Panc1 (cell line): Measurements from ENCODE around the gene HOMER2. TPM values are rescaled to one million over a fixed set of nuclear protein-coding genes. Genes with fewer than 3 reads are reported as not detected.

Experiments used
- ATAC-seq: fragments of 200-7000 bp; cut with Tn5 transposase; 2 replicates; pipeline ENCODE4 v1.9.1; 2020; ENCODE audit warnings: mild to moderate bottlenecking, moderate library complexity
- BruUV-seq: library from RNA; stranded (reverse); fragments of 400-500 nt; replicated peaks from 2 replicates; lab custom pipeline; 2021; lab: Mats Ljungman, UMichigan
- CTCF ChIA-PET: fragments of 300-600 bp; sonication (Branson Sonifier 250); formaldehyde crosslinking; loops from one replicate; lab custom pipeline; 2022; ENCODE audit warnings: antibody characterized with exemption; lab: Charles Lee
- POLR2A ChIA-PET: fragments of 300-600 bp; sonication (Branson Sonifier 250); formaldehyde crosslinking; loops from one replicate; lab custom pipeline; 2022; ENCODE audit warnings: antibody characterized with exemption; lab: Charles Lee
- DNase-seq: peaks from one replicate; pipeline ENCODE4 v3.0.0-alpha.2; 2010; ENCODE audit warnings: low read depth, low spot score
- H3K27ac ChIP-seq: 2 replicates; pipeline ENCODE4 v1.5.1; 2011; ENCODE audit warnings: mild to moderate bottlenecking, low read length, inconsistent platforms
- H3K27me3 ChIP-seq: fragments of 200-500 bp; sonication (Bioruptor generic); 2 replicates; pipeline ENCODE4 v1.6.0; 2014; ENCODE audit warnings: low read length, inconsistent platforms; ENCODE audit not compliant: control insufficient read depth, insufficient read depth
- H3K36me3 ChIP-seq: fragments of 200-500 bp; sonication (Bioruptor generic); 2 replicates; pipeline ENCODE4 v1.5.1; 2014; ENCODE audit warnings: inconsistent platforms, mild to moderate bottlenecking, low read length, moderate library complexity; ENCODE audit not compliant: control insufficient read depth, insufficient read depth
- H3K4me1 ChIP-seq: 2 replicates; pipeline ENCODE4 v1.5.1; 2011; ENCODE audit warnings: inconsistent platforms, mild to moderate bottlenecking, low read length, moderate library complexity; ENCODE audit not compliant: control insufficient read depth, insufficient read depth
- H3K4me3 ChIP-seq, 2 experiments: 2 replicates each; pipeline ENCODE4 v1.5.1; 2011 to 2012; ENCODE audit warnings: low read depth in 2 of 2, low read length in 2 of 2, mild to moderate bottlenecking in 2 of 2, inconsistent platforms in 1 of 2, moderate library complexity in 1 of 2
- H3K9me3 ChIP-seq: fragments of 200-500 bp; sonication (Bioruptor generic); 2 replicates; pipeline ENCODE4 v1.5.1; 2014; ENCODE audit warnings: low read depth, mild to moderate bottlenecking, inconsistent platforms, low read length, moderate library complexity; ENCODE audit not compliant: control insufficient read depth, insufficient read depth
- CTCF ChIP-seq: fragments of 450-650 bp; IDR thresholded peaks from 2 replicates; pipeline ENCODE4 v1.5.1; 2017; ENCODE audit warnings: mild to moderate bottlenecking
- POLR2AphosphoS5 ChIP-seq: IDR thresholded peaks from 2 replicates; pipeline ENCODE4 v1.6.1; 2012; ENCODE audit warnings: mild to moderate bottlenecking, low read depth, low read length, moderate library complexity
- REST ChIP-seq, 2 experiments: IDR thresholded peaks; 2 replicates each; pipeline ENCODE4 v1.6.1; 2011 to 2012; ENCODE audit warnings: low read depth in 2 of 2, control low read depth in 1 of 2, low read length in 1 of 2, mild to moderate bottlenecking in 1 of 2, moderate library complexity in 1 of 2; ENCODE audit not compliant: insufficient read depth in 1 of 2
- SIN3A ChIP-seq: IDR thresholded peaks from 2 replicates; pipeline ENCODE4 v1.6.1; 2012; ENCODE audit warnings: low read depth, mild to moderate bottlenecking, low read length, moderate library complexity, borderline replicate concordance; ENCODE audit not compliant: insufficient read depth
- TCF7L2 ChIP-seq: IDR thresholded peaks from 2 replicates; pipeline ENCODE4 v1.6.1; 2011; ENCODE audit warnings: mild to moderate bottlenecking, low read depth, low read length, inconsistent platforms
- in situ Hi-C: cut with HindIII; loops from 2 replicates; pipeline ENCODE4 v1.10.0; 2016; ENCODE audit warnings: low sequenced_read_pairs, low pct_unique_long_range_greater_than_20kb
- intact Hi-C: fragments of 100-400 bp; cut with micrococcal nuclease; formaldehyde crosslinking; loops from one replicate; pipeline ENCODE4 v1.10.0; 2022; ENCODE audit not compliant: unreplicated experiment
- total RNA-seq: library from RNA; stranded (reverse); gene quantifications from one replicate; pipeline ENCODE4 v1.2.1, GENCODE V29; 2021; ENCODE audit not compliant: unreplicated experiment

Gene HOMER2
- total RNA-seq, 1 experiment from 2014 or later = 35.9 TPM

GRCh38 chr15:82944821-82945220 is 7.7 kb downstream of the HOMER2 start:
- in situ Hi-C loops (no loop called here), intact Hi-C loops (no loop called here)
- TF ChIP-seq CTCF = no peak
- no peak for TF ChIP-seq POLR2AphosphoS5
- TF ChIP-seq TCF7L2 = no peak
- TF ChIP-seq REST (IDR thresholded peaks at IDR 0.05; ENCODE audit: insufficient read depth in 1 of 2, low read depth in 2 of 2, low read length in 1 of 2) = no peak
- no peak for TF ChIP-seq SIN3A
- Histone ChIP-seq H3K27me3 (no peaks in the 10 kb centered on the region), H3K4me3 (no peak overlapping the region), H3K9me3 (no peaks in the 10 kb centered on the region), H3K4me1 (no peaks in the 10 kb centered on the region), H3K27ac (no peak overlapping the region), H3K36me3 (no peaks in the 10 kb centered on the region)
- ATAC-seq (no peak), DNase-seq (no peak)
- ChIA-PET CTCF (no interaction called here), POLR2A (no interaction called here)
- no TSS peak for BruUV-seq

- in situ Hi-C loops = no loop called here
- POLR2A ChIA-PET = no interaction called here
Measured at GRCh38 chr15:82944056-82944455, 8.5 kb downstream of the HOMER2 start.

More at GRCh38 chr15:82944056-82944455, 8.5 kb downstream of the HOMER2 start:
- no TSS peak for BruUV-seq
- no peaks in the 10 kb centered on the region for H3K27me3 ChIP-seq
- H3K36me3 ChIP-seq = no peaks in the 10 kb centered on the region
- no peaks in the 10 kb centered on the region for H3K4me1 ChIP-seq
- no peak overlapping the region for H3K4me3 ChIP-seq
- no peak for TF ChIP-seq CTCF
- TF ChIP-seq POLR2AphosphoS5 = no peak
- no peak for TF ChIP-seq TCF7L2
- no peak for TF ChIP-seq SIN3A
- TF ChIP-seq REST (IDR thresholded peaks at IDR 0.05; ENCODE audit: insufficient read depth in 1 of 2, low read depth in 2 of 2, low read length in 1 of 2) = no peak
- no peaks in the 10 kb centered on the region for H3K9me3 ChIP-seq
- ATAC-seq (no peak), DNase-seq (no peak)
- CTCF ChIA-PET = no interaction called here
- intact Hi-C loops = no loop called here
- no peak overlapping the region for H3K27ac ChIP-seq
